Mesothelial cell of epicardium (in vitro differentiated cells): ENCODE data around the gene ZNF638. TPM values are rescaled to one million over a fixed set of nuclear protein-coding genes. Genes with fewer than 3 reads are reported as not detected.

Experiments
- DNase-seq, 2 experiments: peaks; one replicate each; pipeline ENCODE4 v3.0.0; 2021; ENCODE audit warnings: low spot score in 2 of 2; ENCODE audit not compliant: unreplicated experiment in 2 of 2
- H3K27ac Mint-ChIP-seq: 2 replicates; pipeline ENCODE4 v1.8.0; 2021; ENCODE audit warnings: mixed read lengths
- H3K27me3 Mint-ChIP-seq: 2 replicates; pipeline ENCODE4 v1.8.0; 2021; ENCODE audit warnings: low read depth, mixed read lengths
- H3K36me3 Mint-ChIP-seq: 2 replicates; pipeline ENCODE4 v1.8.0; 2021; ENCODE audit warnings: mixed read lengths
- H3K4me1 Mint-ChIP-seq: 2 replicates; pipeline ENCODE4 v1.8.0; 2021; ENCODE audit warnings: mixed read lengths
- H3K4me3 Mint-ChIP-seq: 2 replicates; pipeline ENCODE4 v1.8.0; 2021; ENCODE audit warnings: mild to moderate bottlenecking, moderate library complexity, mixed read lengths
- H3K9me3 Mint-ChIP-seq: 2 replicates; pipeline ENCODE4 v1.8.0; 2021; ENCODE audit warnings: mixed read lengths
- total RNA-seq: library from RNA; stranded (reverse); gene quantifications from 3 replicates; pipeline ENCODE4 v1.2.1, GENCODE V29; 2021
- TF ChIP-seq, protein P1 (sequence below): fragments of 200-600 bp; sonication (generic); IDR thresholded peaks from one replicate; pipeline ENCODE4 v1.5.0; 2021; ENCODE audit warnings: antibody characterized with exemption; ENCODE audit not compliant: unreplicated experiment

The ZNF638 gene
- total RNA-seq, 1 donor from 2014 or later = 208 TPM

DNA sequence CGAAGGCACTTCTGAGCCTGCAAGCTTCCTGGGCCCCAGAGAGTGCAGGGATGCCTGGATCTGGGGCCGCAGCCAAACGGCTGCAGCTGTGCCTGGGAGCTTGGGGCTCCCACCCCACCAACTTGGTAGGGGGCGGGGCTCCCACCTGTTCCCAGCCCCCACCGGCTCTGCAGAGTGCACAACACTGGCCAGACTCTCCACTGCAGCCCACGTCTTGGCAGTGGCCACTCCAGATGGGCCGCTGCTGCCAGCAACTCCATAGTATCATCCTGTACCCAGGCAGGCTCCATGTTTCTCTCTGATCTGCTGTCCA is 131.7 kb downstream of the ZNF638 start:
- Mint-ChIP-seq H3K9me3 (no peaks in the 10 kb centered on the region), H3K27ac (no peak overlapping the region), H3K27me3 (peaks cover 29% of the 10 kb centered on the region), H3K4me3 (no peak overlapping the region), H3K4me1 (peaks cover 4% of the 10 kb centered on the region), H3K36me3 (no peaks in the 10 kb centered on the region)
- TF ChIP-seq, protein P1, sequence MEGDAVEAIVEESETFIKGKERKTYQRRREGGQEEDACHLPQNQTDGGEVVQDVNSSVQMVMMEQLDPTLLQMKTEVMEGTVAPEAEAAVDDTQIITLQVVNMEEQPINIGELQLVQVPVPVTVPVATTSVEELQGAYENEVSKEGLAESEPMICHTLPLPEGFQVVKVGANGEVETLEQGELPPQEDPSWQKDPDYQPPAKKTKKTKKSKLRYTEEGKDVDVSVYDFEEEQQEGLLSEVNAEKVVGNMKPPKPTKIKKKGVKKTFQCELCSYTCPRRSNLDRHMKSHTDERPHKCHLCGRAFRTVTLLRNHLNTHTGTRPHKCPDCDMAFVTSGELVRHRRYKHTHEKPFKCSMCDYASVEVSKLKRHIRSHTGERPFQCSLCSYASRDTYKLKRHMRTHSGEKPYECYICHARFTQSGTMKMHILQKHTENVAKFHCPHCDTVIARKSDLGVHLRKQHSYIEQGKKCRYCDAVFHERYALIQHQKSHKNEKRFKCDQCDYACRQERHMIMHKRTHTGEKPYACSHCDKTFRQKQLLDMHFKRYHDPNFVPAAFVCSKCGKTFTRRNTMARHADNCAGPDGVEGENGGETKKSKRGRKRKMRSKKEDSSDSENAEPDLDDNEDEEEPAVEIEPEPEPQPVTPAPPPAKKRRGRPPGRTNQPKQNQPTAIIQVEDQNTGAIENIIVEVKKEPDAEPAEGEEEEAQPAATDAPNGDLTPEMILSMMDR = no peak
- peak in 1 of 2 experiments; percentile 37 for DNase-seq

DNA sequence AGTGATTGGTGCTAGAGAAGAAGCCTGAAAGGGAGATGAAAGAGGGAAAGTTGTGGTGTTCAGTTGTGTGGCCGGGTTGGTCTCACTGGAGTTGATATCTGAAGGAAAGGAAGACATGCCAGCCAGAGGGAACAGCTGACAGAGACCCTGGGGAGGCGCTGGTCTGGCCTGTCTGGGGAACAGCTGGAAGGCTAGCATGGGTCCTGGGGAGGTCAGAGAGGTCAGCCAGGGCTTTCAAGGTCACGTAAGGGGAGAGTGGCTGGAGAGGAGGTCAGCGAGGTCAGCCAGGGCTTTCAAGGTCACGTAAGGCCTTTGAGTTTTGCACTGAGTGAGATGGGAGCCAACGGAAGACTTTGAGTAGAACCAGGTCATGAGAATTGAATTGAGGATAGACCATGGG is 132.8 kb downstream of the ZNF638 start:
- H3K9me3 Mint-ChIP-seq = no peaks in the 10 kb centered on the region
- peaks cover 40% of the 10 kb centered on the region for H3K27me3 Mint-ChIP-seq
- TF ChIP-seq, protein P1 = no peak
- H3K4me3 Mint-ChIP-seq = no peak overlapping the region
- peak in 1 of 2 experiments; percentile 24 for DNase-seq
- H3K36me3 Mint-ChIP-seq = no peaks in the 10 kb centered on the region
- H3K27ac Mint-ChIP-seq = no peak overlapping the region
- peaks cover 4% of the 10 kb centered on the region for H3K4me1 Mint-ChIP-seq

GRCh38 chr2:71465356-71465755 is 133.8 kb downstream of the ZNF638 start:
- Mint-ChIP-seq H3K27me3 (peaks cover 49% of the 10 kb centered on the region), H3K4me1 (peaks cover 2% of the 10 kb centered on the region), H3K36me3 (no peaks in the 10 kb centered on the region)

DNA sequence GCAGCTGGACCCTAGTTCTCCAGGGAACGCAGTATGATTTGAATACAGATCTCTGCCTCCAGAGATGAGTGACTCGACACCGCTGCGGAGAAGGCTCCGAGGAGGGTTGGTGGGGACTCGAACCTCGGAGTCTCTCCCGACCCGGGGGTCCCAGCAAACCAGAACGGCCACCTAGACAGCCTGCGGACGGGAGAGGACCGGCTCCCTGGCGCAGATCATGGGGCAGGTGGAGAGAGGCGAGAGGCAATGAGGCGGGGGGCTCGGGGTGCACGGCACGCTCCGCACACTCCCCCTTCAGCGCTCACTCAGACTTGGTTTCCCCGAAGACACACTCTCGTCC is 134.3 kb downstream of the ZNF638 start:
- H3K4me3 Mint-ChIP-seq = no peak overlapping the region
- H3K27ac Mint-ChIP-seq = no peak overlapping the region
- H3K27me3 Mint-ChIP-seq = peaks cover 50% of the 10 kb centered on the region
- no peaks in the 10 kb centered on the region for H3K9me3 Mint-ChIP-seq
- no peak for DNase-seq
- H3K4me1 Mint-ChIP-seq = no peaks in the 10 kb centered on the region
- H3K36me3 Mint-ChIP-seq = no peaks in the 10 kb centered on the region
- TF ChIP-seq, protein P1 = no peak

More at GRCh38 chr2:71465356-71465755, 133.8 kb downstream of the ZNF638 start:
- Mint-ChIP-seq H3K9me3 (no peaks in the 10 kb centered on the region), H3K4me3 (no peak overlapping the region), H3K27ac (no peak overlapping the region)
- DNase-seq = no peak
- TF ChIP-seq, protein P1 = no peak

DNA sequence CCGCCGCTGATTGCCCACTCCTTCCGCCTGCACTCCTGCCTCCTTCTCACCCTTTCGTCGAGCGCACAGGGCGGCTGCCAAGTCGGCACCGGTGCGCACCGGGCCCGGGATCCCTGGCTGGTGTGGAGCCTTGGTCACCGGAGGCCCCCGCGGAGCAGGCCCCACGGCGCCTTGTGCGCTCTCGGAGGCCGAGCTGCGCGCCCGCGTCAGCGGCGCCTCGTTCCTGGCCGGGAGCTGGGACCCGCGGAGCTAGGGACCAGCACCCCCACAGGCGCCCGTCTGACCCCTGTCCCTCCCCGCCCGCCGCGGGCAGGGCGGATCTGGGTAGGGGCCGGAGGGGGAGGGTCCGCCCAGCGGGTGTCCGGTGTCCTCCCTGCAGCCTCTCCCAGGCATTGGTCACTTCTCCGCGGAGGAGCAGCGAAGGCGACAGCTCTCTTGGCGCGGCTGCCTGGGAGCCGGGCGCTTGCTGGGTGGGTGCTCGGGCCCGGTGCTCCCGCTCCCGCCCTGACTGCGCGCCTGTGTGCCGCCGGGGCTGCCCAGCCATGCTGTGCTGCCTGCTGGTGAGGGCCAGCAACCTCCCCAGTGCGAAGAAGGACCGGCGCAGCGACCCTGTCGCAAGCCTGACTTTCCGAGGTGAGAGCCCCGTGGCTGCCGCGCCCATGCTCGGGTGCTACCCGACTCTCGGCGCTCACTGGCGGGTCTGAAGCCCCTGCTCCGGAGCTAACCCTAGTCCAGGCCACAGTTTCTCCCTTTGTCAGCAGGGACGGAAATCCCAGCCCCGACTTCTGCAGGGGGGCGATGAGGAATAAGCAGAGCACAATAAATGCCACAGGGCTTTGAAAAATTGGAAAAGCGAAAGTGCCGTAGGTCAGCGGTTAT is 135.0 kb downstream of the ZNF638 start:
- DNase-seq = peak in 1 of 2 experiments; percentile 58
- H3K9me3 Mint-ChIP-seq = no peaks in the 10 kb centered on the region
- H3K27me3 Mint-ChIP-seq = peaks cover 45% of the 10 kb centered on the region
- no peak overlapping the region for H3K27ac Mint-ChIP-seq
- H3K4me1 Mint-ChIP-seq = no peaks in the 10 kb centered on the region
- no peaks in the 10 kb centered on the region for H3K36me3 Mint-ChIP-seq
- TF ChIP-seq, protein P1 = no peak
- H3K4me3 Mint-ChIP-seq = peak overlapping the region; percentile 67
